GM18858 (cell line): Measurements from ENCODE around the gene WWOX.

Experiments used
- ATAC-seq: cut with Tn5 transposase; IDR thresholded peaks from one replicate; pipeline ENCODE4 v1.9.1; 2021; ENCODE audit not compliant: unreplicated experiment

Gene WWOX

DNA sequence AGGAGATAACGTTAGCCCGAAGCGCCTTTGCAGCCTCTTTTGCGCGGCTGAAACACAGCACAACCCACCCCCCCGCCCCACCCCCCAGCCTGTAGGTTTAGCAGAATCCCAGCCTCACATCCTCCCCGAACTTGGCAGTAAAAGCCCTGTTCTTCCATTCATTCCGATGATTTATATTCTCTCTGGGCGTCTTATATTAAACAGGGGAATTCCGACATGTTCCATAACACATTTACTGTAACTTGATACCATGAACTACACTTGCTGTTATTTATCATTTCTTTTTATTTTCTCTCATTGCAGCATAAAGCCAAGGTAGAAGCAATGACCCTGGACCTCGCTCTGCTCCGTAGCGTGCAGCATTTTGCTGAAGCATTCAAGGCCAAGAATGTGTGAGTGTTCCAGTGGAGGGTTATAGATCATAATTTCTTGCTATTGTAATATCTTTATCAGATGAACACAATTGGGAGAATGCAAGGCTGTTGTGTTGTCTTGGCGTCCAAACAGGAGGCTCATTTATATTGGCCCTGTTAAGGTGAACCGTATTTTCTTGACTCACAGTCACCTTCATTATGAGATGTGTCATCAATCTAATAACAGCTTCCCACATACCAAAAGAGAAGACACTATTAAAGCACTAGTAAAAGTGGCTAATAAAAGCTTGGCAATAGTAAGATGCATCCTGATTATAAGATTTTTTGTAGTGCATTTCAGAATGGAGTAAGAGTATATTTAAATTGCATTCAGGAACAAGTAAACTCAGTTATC is 287.3 kb downstream of the WWOX start:
- no peak for ATAC-seq

DNA sequence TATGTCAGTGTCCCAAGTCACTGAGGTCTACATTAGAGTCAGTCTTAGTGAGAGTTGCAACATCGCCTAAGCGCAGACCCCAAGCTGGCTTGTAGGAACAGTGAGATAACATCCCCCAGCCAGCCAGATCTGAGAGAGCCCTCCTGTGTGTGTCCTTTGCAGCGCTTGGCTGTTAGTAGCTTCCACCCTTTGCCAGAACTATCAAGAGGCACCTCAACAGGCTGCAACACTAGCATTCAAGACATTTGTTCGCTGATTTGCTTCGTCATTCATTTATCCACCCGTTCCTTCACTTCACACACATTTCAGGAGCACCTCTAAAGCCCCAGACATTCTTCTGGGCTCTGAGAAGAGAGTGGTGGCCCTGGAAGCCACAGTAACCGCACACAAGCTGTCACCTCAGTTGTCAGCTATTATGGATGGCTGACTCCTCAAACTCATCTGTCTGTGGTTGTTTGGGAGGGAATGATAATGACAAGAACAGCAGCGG is 289.6 kb downstream of the WWOX start:
- no peak for ATAC-seq

DNA sequence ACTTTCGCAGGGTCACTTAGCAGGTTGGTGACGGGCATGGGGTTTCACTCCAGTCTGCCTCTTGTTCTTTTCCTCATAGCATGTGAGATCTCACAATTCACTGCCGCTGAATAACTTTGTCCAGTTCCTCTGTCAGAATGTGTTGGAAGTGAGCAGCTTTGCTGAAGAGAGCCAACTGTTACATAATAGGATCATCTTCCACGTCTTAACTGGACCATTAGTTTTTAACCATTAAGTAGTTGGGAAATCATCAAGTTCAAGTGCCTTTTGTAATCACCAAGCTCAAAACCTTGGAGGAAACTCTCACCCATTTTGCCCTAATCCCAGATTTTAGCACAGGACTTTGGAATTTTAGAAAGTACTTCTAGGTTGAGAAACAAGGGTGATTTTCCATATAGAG is 290.6 kb downstream of the WWOX start:
- no peak for ATAC-seq

DNA sequence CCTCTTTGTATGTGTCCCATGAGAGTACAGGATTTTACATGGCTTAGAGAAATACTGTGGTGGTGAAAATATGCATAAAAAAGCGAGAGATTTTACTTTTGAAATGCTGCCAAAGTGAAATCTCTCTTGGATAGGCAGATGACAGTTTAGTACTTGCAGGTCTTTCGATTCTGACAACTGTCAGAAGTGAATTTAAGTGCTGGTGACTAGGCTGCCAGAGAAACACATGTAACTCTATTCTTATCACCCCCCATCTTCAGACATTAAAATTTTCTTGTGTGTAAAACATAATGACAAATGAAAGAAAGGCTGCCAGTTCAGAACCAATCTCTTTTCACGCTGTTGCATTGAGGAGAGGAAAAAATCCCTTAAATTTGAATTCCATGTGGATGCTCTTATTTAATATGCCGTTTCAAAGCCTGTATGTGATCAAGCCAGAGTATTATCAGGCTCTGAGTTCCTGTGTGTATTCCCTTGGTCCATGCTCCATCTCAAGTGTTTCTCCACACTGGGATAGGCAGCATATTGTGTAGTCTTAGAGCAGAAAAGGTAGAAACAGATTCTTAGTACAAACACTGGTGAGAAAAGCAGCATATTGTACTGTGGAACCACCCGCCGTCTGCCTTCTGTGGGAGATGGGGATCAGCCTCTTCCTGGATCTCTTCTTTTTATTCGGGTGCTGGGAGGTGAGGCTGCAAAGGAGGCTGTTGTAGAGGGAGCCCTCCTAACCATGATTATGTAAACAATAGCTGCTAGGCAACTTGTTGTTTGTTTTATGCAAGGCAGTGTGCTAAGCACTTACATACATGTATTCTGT is 291.3 kb downstream of the WWOX start:
- ATAC-seq, result no peak

DNA sequence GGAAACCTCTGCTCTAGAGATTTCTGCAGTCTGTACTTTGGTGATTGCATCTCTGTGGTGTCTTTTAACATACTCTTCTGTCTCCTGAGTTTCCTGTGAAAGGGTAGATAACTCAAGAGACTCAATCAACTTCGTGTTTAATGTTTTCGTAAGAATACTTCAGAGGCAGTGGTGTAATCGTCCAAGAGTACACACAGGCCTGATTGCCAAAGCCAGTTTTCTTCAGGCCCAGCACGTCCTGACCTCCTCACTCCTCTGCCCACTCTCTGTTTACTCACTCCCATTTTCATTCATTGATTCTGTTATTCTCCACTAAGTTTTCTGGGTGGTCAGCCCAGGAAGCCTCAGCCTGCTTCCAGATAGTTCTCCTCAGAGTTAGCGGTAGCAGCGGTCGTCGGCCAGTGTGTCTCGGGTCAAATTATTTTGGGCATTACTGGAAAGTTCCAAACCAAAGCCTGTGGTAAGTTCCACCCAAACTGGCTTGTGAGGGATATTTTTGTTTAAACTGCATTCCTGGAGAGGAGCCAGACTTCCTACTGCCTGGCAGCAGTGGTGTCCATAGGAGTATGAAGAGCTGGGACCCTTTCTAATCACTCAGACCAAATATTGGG is 293.2 kb downstream of the WWOX start:
- ATAC-seq, result no peak

DNA sequence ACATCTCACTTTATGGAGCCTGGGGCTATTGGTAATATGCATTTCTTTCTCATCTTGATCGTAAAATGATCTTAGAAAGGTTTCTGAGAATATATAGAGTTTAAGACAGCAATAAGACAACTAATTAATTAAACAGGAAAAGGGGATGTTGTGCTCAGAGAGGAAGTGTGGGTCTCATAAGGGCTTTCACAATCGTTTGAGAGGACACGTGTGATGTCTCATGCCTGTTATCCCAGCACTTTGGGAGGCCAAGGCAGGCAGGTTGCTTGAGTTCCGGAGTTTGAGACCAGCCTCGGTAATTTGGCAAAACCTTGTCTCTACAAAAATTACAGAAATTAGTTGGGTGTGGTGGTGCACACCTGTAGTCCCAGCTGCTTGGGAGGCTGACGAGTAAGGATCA is 295.6 kb downstream of the WWOX start:
- ATAC-seq, result no peak

DNA sequence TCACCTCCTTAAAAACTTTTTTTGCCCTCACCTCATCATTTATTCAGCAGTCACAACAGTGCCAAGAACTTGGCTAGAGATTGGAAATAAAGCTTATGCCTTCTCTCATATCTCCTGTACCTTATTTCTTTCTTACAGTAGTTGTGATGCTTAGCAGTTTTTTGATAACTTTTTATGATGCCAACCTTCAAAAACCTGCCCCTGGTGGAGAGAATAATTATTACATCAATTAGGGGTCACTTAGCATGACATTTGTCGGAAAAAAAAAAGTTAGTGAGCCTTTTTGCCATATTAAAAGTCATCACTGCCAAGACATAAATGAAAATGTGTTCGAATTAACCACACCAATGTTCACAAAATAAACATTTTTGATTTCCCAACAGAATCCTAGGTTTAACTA is 296.6 kb downstream of the WWOX start:
- no peak for ATAC-seq

DNA sequence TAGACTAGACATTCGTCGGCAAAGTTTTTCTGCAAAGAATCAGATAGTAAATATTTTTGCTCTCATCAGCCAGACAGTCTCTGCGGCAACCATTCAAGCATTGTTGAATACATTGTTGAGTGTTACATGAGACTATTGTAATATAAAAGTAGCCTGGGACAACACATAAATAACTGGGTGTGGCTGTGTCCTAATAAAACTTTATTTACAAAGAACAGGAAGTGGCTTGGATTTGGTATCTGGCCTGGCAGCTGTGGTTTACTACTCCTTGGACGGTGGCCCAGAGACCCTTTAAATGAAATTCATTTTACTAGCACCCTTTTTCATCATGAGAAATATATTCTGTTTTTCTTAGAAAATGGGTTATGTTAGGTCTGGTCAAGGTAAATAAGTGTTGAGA is 297.2 kb downstream of the WWOX start:
- no peak for ATAC-seq

DNA sequence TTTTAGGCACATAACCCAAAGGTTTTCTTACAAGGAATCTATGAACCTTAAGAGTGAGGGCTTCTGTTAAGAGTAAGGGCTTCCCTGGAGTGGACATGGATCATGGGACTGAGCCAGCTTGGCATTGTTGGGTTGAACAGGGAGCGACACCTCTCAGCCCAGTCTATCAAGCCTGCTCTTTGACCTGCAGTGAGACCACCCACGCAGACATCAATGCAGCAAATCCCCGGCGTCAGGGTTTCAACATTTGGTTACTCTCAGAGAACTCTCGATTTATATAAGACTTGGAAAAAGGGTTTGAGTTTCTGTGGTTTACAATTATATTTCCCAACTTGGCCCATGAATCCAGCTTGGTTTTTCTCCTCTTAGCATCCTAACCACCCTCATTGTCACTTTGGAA is 299.9 kb downstream of the WWOX start:
- no peak for ATAC-seq

DNA sequence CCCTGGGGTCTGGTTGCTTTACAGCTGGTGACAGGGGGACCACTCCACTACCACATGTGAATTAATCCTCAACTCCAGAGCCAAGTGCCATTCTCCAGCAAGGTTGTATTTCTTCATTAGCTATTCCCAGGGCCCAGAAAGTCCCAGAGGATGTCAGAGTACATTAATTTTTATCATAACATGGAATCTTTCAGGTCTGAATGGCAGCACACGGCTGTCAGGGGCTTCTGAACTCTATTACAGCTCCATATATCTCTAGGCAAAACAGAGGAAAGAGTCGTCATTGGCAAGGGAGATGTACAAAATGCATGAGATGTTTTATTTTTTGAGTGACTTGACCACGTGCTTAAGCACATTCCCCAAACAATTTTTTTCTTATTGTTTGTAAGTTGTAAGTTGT is 303.4 kb downstream of the WWOX start:
- ATAC-seq, result no peak

DNA sequence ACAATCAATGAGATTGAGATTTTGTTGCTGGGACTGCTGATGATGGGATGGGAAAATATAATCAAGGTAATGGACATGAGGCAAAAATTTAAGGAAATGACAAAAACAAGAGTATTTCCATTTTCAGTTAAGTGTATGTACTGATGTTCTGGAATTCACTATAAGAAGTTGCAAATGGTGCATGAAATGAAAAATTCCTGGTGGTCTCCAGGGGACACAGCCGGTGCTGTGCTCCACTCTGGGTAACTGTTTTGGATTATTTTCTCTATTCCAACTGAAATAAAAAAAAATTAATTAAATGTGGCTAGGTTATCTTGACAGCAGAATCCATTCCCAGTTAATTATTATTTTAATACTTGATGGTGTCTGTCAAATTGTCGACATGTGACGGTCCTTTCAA is 305.6 kb downstream of the WWOX start:
- no peak for ATAC-seq

DNA sequence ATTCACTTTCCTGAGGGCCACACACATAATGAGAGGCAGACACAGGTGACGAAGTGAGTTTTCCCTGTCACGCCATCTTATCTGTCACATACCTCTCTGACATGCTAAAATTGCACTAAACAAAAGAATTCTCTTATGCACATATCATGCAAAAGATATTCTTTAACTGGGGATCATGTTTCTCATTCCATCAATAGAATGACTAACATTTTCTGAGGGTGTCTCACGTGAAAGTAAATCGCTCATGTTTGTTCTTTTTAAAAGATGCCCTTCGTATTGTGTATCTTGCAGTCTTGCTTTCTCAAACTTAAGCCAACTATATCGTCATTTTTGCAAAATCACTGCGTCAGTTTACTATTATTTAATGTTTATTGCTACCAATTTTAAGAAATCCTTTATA is 306.4 kb downstream of the WWOX start:
- ATAC-seq, result no peak

DNA sequence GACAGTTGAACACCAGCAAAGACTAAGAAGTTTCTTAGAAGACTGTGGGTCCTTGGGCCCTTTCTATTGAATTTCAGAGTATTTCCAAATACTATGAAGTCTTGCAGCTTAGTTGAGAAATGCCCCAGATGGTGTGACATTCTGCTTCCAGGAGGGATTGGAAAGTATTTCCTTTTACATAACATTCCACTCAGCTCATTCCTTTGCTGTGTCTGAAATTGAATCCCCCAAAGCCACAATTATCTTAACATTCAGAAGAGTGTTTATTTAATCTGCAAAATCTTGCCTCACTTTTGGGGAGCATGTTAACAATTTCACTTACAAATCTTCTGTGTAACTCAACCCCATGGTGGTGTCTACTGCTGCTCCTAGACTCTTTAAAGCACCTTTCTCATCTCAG is 307.7 kb downstream of the WWOX start:
- ATAC-seq, result no peak

DNA sequence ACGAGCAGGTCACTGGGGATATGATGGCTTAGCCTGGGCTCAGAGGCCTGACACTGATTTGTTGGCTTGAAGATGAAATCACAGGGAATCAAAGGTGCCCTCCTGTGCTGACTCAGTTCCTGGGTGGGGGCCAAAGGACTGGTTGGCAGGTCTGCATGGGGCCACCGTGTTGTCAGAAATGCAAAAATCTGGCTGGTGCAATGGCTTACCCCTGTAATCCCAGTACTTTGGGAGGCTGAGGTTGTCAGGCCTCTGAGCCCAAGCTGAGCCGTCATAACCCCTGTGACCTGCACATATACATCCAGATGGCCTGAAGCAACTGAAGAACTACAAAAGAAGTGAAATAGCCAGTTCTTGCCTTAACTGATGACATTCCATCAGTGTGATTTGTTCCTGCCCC is 314.2 kb downstream of the WWOX start:
- ATAC-seq, result no peak

DNA sequence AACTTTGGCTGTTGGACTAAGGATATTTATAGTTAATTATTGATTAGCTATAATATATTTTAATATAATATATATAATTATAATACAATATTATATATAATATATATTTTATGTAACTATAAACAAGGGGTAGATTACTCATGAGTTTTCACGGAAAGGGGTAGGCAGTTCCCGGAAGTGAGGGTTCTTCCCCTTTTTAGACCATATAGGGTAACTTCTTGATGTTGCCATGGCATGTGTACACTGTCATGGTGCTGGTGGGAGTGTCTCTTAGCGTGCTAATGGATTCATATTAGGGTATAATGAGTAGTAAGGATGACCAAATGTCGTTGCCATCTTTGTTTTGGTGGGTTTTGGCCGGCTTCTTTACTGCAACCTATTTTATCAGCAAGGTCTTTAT is 315.6 kb downstream of the WWOX start:
- ATAC-seq, result no peak

DNA sequence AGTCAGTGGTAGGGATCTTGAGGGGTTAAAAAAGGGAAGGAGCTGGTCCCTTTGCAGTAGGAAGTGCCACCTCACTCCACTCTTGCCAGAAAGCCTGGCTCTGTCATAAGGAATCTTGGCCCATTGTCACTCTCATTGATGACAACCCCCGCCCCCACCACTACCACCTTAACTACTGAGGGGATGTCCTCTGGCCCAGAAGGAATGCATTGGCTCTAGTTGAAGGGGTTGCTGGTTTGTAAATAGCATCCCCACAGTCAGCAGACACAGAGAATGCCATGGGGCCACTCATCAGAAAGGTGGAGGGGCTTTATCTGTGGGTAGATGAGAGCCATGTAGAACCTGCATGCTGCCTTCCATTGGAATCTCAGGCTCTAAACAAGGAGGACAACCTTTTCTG is 316.2 kb downstream of the WWOX start:
- no peak for ATAC-seq

DNA sequence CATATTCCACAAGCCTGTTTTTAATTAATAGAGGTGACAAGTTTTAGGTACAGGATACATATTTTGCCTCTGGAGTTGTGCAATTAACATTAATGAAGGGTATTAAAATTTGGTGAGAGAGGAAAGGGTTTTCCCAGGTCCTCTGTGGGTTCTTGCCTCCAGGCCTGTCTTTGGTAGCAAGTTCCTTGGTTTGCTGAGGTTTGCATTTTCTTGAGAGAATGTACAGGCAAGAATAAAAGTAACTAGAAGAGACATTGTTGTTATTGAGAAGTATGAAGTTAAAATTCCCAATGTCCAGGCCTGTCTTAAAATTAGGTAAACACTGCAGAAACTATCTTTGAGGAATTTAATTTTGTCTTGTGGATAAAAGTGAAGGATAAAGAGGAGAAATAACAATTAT is 316.9 kb downstream of the WWOX start:
- no peak for ATAC-seq

DNA sequence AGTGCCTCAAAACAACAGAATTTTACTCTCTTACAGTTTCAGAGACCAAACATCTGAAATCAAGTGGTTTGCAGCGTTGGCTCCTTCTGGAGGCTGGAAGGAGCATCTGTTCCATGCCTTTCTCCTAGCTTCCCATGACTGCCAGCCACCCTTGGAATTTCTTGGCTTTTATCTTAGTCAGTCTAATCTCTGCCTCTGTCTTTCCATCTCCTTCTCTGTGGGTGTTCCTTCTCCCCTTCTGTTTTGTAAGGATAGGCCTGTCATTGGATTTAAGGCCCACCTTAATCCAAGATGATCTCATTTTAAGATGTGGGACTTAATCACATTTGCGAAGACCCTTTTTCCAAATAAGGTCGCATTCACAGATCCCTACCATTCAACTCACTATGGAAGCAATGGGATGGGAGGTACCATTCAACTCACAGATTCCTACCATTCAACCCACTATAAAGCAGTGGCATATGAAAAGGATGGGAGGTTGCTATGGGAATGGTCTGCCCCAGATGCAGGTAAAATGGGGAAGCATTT is 321.8 kb downstream of the WWOX start:
- ATAC-seq, result no peak

DNA sequence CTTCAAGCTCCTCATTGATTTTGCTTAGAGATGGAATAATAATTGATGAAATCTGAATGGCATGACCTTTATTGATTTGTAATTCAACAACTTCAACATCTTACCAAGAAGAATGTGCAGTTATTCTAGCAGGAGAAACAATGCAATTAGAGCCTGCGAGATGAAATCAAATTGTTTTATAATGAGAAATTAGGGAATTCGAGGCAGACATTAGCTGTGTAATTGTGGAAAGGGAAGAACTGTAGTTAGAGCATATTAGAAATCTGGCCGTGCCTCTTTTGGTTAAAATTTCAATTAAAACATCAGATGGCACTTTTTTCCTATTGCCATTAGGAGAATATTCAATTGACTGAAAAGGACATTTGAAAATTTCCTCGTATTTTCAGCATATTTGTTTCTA is 325.8 kb downstream of the WWOX start:
- ATAC-seq, result no peak

DNA sequence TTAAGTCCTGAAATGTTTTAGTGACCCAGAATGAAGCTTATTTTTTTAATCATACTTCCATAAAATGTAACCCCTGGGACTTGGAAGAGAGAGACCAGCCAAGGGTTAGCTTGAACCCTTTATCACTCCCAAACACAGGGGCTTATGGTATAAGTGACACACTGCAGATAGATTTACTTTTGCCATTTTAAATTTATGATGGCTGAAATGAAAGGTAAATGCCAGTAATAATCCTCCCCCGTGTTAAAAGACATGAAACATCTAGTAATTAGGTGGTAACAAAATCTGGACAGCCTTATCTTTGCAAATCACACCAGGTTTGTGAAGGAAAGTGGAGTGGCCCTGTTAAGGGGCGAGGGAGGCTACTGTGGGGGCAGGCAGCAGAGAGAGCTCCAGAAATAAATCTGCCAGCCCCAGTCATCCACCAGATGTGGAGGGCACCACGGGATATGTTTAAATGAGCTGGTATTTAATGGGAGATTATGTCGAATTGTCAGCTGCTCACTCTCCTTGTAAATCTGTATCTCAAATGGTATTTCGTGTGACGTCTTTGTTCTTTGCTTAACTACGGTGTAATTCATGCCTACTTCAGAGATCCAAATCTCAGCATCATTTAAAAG is 326.5 kb downstream of the WWOX start:
- no peak for ATAC-seq

DNA sequence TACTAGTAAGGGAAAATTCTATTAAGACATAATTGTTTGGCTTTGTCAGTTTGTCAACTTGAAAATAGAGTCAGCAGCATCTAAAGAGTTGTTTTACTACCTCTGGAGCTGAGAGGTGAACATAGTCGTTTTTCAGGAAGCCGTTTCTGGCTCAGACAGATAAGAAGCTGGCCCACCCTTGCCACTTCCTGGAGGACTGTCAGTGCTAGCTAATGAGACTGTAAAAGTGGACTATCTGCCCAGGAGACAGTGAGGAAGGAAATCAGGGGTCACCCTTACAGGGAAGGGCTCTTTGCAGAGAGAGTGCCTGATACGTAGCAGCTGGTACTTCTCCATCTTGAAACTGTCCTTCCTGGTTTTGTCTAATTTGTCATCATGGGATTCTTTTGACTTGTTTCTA is 328.7 kb downstream of the WWOX start:
- no peak for ATAC-seq
